HG03196 (cell line): Measurements from ENCODE around the gene OTUD4.

Experiments
- ATAC-seq: cut with Tn5 transposase; IDR thresholded peaks from one replicate; pipeline ENCODE4 v1.9.1; 2021; ENCODE audit not compliant: unreplicated experiment

OTUD4 gene

GRCh38 chr4:145130130-145130529 lies 50.3 kb downstream of the OTUD4 start:
- ATAC-seq: no peak

GRCh38 chr4:145125396-145125795 lies 55.0 kb downstream of the OTUD4 start:
- no peak for ATAC-seq

DNA sequence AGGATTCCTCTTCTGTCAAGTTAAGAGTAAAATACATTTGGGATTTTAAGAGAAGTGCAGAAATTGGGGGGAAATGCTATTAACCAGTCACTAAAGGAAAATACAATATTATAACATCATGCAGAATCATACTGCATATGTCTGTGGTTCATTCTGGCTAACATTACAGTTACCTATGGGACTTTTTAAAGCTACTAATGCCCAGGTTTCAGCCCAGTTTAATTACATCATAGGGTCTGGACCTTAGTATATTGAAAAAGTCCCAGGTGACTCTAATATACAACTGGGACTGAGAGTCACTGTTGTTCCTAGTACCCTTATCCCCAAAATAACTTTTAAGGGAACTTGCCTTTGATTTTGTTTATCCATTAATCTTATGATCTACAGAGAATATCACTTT lies 72.3 kb downstream of the OTUD4 start:
- ATAC-seq: no peak

- no peak for ATAC-seq
These were observed 73.3 kb downstream of the OTUD4 start for GRCh38 chr4:145107126-145107525.

DNA sequence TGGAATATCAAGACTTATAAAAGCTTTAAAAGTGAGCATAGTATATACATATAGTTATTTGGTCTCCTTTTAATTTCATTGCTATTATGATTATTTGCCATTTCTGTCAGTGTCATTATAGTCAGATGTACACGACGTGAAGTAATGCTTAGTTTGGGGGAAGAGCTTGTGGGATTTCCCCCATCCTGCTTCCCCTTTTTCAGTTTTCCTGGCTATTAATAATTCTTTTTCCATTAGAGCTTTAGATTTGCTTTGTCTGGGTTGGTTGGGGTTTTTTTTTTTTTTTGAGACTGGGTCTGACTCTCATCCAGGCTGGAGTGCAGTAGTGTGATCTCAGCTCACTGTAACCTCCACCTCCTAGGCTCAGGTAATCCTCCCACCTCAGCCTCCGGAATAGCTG lies 76.9 kb downstream of the OTUD4 start:
- ATAC-seq: no peak

DNA sequence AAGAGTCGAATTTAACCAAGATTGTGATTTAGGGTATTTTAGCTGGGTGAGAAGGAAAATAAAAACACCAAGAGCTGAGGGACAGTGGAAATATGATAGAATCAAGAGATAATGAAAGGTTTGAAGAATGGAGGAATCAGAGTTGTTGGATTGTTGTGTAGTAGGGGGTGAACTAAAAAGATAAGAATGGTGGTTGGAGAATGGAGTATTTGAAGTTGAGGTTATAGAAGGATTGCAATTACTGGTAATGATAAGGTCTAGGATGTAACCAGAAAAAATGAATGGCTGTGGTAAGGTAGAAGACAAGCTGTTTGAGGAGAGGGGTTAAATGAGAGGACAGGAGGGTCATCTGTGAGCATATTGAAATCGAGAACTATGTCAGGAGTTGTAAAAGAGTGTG lies 77.8 kb downstream of the OTUD4 start:
- ATAC-seq: no peak

DNA sequence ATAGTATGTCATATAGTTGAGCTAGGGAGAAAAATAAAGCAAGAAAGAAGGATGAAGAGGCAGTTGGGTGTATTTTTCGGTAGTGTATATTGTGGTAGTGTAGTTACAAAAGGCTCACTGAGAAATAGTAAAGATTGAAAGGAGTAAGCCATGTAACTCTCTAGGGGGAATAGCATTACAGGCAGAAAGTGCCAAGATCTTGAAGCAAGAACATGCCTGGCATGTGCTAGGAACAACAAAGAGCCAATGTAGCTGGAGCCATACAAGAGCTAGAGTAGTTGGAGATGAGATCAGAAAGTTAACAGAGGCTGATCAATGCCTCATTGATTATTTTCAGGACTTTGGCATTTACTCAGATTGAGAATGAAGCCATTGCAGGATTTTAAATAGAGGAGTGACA lies 79.3 kb downstream of the OTUD4 start:
- ATAC-seq: no peak

DNA sequence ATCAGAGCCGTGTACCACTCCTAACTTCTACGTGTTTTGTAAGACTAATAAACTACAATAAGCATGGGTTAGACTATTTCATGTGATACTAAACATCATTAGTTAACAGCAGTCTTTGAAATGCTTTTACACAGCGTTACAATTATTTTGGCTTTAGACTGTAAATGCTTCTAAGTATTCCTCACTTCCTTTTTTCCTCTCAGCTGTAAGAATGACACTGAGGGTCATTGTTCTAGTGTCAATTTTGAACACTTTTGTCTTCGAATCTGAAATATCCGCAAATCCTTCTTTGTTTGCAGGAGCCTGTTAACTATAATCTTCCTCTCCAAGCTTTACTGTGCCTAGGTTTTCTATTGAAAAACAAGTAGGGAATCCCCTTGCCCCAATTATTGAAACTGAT lies 80.7 kb downstream of the OTUD4 start:
- ATAC-seq: no peak

DNA sequence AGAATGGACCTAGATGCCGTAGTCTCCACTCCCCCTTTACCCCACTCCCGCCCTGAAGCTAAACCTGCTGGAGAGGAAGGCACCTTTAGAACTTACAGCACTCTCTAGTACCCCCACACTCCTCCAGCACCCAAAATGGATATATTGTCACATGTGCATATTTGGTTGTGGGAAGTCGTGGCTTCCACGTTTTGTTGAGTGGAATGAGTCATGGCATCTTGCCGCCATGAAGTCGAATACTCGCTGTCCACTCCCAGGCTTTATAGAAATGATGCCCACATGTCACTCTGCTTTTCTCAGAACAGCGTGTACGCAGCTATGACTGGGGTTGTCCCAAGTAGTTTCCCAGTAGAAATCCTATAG lies 81.7 kb downstream of the OTUD4 start:
- peak; percentile 25 for ATAC-seq

- ATAC-seq: peak; percentile 84
These were observed 82.3 kb downstream of the OTUD4 start, which contains the start of the genes ABCE1 and ANAPC10 for GRCh38 chr4:145097821-145098674. Gene ABCE1 (plus strand): TSS chr4:145098311. CDS start chr4:145104413, 6,102 bp downstream. Gene ANAPC10 (minus strand): TSS chr4:145098196. CDS start chr4:145096099, 2,097 bp downstream.

DNA sequence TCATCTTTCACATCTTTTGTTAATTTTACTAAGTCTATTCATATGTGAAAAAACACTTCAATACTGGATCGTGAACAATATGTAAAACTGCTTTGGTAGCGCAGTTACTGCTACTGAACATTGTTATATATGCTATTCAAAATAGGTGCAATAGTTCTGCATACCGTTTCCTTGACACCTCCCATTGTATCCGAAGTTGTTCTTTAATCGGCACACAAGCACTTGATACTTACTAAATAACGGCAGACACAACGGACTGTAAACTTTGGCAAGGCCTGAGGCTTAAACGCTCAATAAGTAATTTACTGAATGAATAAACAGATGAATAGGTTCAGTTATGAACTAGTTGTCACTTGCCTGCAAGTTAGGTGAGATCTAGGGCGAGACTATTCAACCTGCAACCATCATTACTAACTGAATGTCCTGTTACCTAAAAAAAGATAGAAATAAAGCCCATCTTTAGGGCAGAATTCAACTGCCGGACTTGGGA lies 83.0 kb downstream of the OTUD4 start:
- ATAC-seq: no peak

GRCh38 chr4:145093638-145094037 lies 86.8 kb downstream of the OTUD4 start:
- no peak for ATAC-seq

DNA sequence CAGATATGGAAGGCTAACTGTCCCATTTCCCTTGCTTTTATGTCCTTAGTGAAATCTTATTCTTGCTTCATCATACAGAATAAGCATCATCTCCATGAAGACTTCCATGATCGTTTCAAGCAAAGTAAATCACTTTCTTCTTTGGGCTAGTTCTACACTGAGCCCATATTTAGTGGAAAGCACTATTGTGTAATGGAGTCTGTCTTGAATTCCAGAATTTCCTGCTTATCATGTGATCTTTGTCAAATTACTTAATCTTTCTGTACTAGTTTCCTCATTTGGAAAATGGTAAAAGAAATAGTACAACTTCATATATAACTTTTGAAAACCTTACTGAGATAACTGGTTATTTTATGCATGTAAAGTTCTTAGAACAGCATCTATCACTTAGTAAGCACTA lies 90.0 kb downstream of the OTUD4 start:
- ATAC-seq: no peak

DNA sequence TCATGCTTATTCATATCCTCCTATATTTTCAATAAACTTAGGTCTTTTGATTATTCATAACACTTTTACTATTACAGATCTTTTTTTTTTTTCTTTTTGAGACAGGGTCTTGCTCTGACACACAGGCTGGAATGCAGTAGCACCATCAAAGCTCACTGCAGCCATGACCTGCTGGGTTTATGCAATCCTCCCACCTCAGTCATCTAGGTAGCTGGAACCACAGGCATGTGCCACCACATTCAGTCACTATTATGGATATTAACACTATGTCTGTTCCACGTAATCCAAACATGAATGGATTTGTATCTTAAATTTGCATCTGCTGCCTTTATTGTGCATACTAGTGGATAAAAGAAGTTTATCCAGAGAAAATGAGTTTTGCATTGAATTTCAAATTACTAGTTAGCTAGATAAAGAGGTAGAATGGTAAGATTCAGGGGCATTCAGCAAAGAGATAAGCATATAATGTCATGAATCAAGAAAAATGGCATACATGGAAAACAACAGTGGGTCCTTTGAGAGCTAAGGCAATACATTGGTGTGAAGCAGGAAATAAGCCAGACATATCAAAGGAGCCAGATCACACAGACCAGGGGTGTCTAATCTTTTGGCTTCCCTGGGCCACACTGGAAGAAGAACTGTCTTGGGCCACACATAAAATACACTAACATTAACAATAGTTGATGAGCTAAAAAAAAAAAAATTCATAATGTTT lies 96.3 kb downstream of the OTUD4 start:
- no peak for ATAC-seq
